GM12878 (cell line): ENCODE measurements around the gene FAR2.

ENCODE experiments used
- CEBPB ChIP-seq, 2 experiments: fragments of 150-350 bp in 1 of 2; IDR thresholded peaks; 2 replicates each; pipeline ENCODE4 v1.6.1; 2012 to 2014; ENCODE audit warnings: low read depth in 2 of 2, low read length in 2 of 2, borderline replicate concordance in 1 of 2, inconsistent platforms in 1 of 2
- EP300 ChIP-seq, 2 experiments: fragments of 150-350 bp in 1 of 2; IDR thresholded peaks; 2 replicates each; pipeline ENCODE4 v1.6.1; 2011 to 2012; ENCODE audit warnings: low read depth in 2 of 2, low read length in 2 of 2, borderline replicate concordance in 1 of 2, improper control_type of control experiment in 1 of 2, inconsistent platforms in 1 of 2; ENCODE audit not compliant: control insufficient read depth in 1 of 2
- EZH2 ChIP-seq: IDR thresholded peaks from 2 replicates; pipeline ENCODE4 v1.6.1; 2012; ENCODE audit warnings: low read depth, mild to moderate bottlenecking, control low read depth, inconsistent platforms, low read length, borderline replicate concordance; ENCODE audit not compliant: control insufficient read depth
- SP1 ChIP-seq: IDR thresholded peaks from one replicate; pipeline ENCODE4 v1.6.1; 2011; ENCODE audit warnings: low read depth, low read length
- TF ChIP-seq, protein P1 (sequence below): IDR thresholded peaks from 2 replicates; pipeline ENCODE4 v1.6.1; 2012; ENCODE audit warnings: mild to moderate bottlenecking, low read depth, low read length
- TF ChIP-seq, protein P2 (sequence below), 3 experiments: IDR thresholded peaks in 2 of 3; conservative IDR thresholded peaks in 1 of 3; 2 replicates each; pipeline ENCODE4 v1.5.1; 2011; ENCODE audit warnings: low read depth in 3 of 3, low read length in 3 of 3, mild to moderate bottlenecking in 3 of 3, control low read depth in 2 of 3, moderate library complexity in 2 of 3, inconsistent platforms in 1 of 3, mixed read lengths in 1 of 3; ENCODE audit not compliant: control insufficient read depth in 2 of 3, insufficient read depth in 1 of 3; ENCODE audit errors: extremely low read depth in 1 of 3

DNA sequence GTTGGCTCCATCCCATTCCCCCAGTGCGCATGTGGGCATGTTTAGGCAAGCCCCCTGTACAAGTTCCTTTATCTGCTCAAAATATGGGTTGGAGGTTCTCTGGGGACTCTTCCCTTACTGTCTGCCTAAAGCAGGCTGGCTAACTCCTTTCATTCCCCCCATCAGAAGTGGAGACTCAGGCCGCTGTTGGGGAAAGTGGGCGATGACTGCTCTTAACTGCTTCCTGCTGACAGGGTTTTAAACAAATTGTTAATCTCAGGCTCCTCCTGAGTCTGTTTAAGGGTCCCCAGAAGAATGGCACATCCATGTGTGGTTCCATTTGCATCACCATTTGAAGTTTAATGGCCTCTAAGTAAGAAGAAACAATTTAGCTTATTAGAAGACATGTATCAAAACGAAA, 15.4 kb upstream of the FAR2 start:
- TF ChIP-seq, protein P1, sequence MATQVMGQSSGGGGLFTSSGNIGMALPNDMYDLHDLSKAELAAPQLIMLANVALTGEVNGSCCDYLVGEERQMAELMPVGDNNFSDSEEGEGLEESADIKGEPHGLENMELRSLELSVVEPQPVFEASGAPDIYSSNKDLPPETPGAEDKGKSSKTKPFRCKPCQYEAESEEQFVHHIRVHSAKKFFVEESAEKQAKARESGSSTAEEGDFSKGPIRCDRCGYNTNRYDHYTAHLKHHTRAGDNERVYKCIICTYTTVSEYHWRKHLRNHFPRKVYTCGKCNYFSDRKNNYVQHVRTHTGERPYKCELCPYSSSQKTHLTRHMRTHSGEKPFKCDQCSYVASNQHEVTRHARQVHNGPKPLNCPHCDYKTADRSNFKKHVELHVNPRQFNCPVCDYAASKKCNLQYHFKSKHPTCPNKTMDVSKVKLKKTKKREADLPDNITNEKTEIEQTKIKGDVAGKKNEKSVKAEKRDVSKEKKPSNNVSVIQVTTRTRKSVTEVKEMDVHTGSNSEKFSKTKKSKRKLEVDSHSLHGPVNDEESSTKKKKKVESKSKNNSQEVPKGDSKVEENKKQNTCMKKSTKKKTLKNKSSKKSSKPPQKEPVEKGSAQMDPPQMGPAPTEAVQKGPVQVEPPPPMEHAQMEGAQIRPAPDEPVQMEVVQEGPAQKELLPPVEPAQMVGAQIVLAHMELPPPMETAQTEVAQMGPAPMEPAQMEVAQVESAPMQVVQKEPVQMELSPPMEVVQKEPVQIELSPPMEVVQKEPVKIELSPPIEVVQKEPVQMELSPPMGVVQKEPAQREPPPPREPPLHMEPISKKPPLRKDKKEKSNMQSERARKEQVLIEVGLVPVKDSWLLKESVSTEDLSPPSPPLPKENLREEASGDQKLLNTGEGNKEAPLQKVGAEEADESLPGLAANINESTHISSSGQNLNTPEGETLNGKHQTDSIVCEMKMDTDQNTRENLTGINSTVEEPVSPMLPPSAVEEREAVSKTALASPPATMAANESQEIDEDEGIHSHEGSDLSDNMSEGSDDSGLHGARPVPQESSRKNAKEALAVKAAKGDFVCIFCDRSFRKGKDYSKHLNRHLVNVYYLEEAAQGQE: no peak
- TF ChIP-seq EP300 (IDR thresholded peaks at IDR 0.05; ENCODE audit: borderline replicate concordance in 1 of 2, control insufficient read depth in 1 of 2, low read depth in 2 of 2, low read length in 2 of 2) (no peak), EZH2 (no peak), CEBPB (IDR thresholded peaks at IDR 0.05; ENCODE audit: borderline replicate concordance in 1 of 2, low read depth in 2 of 2, low read length in 2 of 2) (no peak), SP1 (no peak)
- TF ChIP-seq, protein P2, sequence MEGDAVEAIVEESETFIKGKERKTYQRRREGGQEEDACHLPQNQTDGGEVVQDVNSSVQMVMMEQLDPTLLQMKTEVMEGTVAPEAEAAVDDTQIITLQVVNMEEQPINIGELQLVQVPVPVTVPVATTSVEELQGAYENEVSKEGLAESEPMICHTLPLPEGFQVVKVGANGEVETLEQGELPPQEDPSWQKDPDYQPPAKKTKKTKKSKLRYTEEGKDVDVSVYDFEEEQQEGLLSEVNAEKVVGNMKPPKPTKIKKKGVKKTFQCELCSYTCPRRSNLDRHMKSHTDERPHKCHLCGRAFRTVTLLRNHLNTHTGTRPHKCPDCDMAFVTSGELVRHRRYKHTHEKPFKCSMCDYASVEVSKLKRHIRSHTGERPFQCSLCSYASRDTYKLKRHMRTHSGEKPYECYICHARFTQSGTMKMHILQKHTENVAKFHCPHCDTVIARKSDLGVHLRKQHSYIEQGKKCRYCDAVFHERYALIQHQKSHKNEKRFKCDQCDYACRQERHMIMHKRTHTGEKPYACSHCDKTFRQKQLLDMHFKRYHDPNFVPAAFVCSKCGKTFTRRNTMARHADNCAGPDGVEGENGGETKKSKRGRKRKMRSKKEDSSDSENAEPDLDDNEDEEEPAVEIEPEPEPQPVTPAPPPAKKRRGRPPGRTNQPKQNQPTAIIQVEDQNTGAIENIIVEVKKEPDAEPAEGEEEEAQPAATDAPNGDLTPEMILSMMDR (IDR thresholded peaks at IDR 0.05 in 2 of 3, conservative IDR thresholded peaks at IDR 0.05 in 1 of 3; ENCODE audit: control insufficient read depth in 2 of 3, extremely low read depth in 1 of 3, insufficient read depth in 1 of 3, low read depth in 3 of 3, low read length in 3 of 3): no peak
